GM12878 (cell line): ENCODE measurements around the gene NMRK2. TPM values are rescaled to one million over a fixed set of nuclear protein-coding genes. Genes with fewer than 3 reads are reported as not detected.

ENCODE experiments used
- CREM ChIP-seq: IDR thresholded peaks from 2 replicates; pipeline ENCODE4 v1.6.1; 2014; ENCODE audit warnings: antibody characterized with exemption, low read depth
- MLLT1 ChIP-seq: fragments of 450-650 bp; IDR thresholded peaks from 2 replicates; pipeline ENCODE4 v1.6.1; 2016; ENCODE audit warnings: mild to moderate bottlenecking
- MXI1 ChIP-seq: fragments of 150-350 bp; IDR thresholded peaks from 2 replicates; pipeline ENCODE4 v1.6.1; 2011; ENCODE audit warnings: low read depth, mild to moderate bottlenecking, inconsistent platforms, low read length, improper control_type of control experiment
- REST ChIP-seq: IDR thresholded peaks from 2 replicates; pipeline ENCODE4 v1.6.1; 2012; ENCODE audit warnings: mild to moderate bottlenecking, low read depth, low read length
- RUNX3 ChIP-seq: IDR thresholded peaks from 2 replicates; pipeline ENCODE4 v1.6.1; 2012; ENCODE audit warnings: low read length, inconsistent platforms
- SPI1 ChIP-seq: IDR thresholded peaks from 2 replicates; pipeline ENCODE4 v1.6.1; 2011; ENCODE audit warnings: low read depth, mild to moderate bottlenecking, low read length, moderate library complexity, borderline replicate concordance; ENCODE audit not compliant: insufficient read depth
- SRF ChIP-seq, 2 experiments: IDR thresholded peaks; 2 replicates each; pipeline ENCODE4 v1.6.1; 2011; ENCODE audit warnings: low read depth in 2 of 2, low read length in 2 of 2, mild to moderate bottlenecking in 1 of 2, moderate library complexity in 1 of 2
- ZNF217 ChIP-seq: fragments of 450-650 bp; IDR thresholded peaks from 2 replicates; pipeline ENCODE4 v1.6.1; 2017; ENCODE audit warnings: antibody characterized with exemption, mild to moderate bottlenecking
- ZNF384 ChIP-seq: IDR thresholded peaks from 2 replicates; pipeline ENCODE4 v1.6.1; 2012; ENCODE audit warnings: low read depth, mild to moderate bottlenecking, low read length, improper control_type of control experiment, borderline replicate concordance
- polyA plus RNA-seq, 11 experiments: library from polyadenylated mRNA; depleted of rRNA in 4 of 11; unstranded in 6 of 11; stranded (reverse) in 5 of 11; fragments of >200 nt; fragmentation: Nextera tagmentation in 4 of 11; fragmentation: Illumina TruSeq in 1 of 11; extraction: Ambion mirVana in 4 of 11; extraction: Trizol in 1 of 11; gene quantifications; 1 replicate in 1 of 11; 2 replicates in 10 of 11; pipeline versions ENCODE4 v1.2.1 to v1.2.3, GENCODE V29; 2011 to 2016; ENCODE audit warnings: inconsistent platforms in 2 of 11, missing spikeins in 2 of 11, low read depth in 1 of 11
- total RNA-seq, 4 experiments: library from RNA; depleted of rRNA in 3 of 4; stranded (reverse); fragments of >200 nt in 3 of 4; fragmentation: Illumina TruSeq in 1 of 4; extraction: Trizol in 1 of 4; gene quantifications; 2 replicates each; pipeline versions ENCODE4 v1.2.1 to v1.2.3, GENCODE V29; 2013 to 2021
- TF ChIP-seq, protein P1 (sequence below): fragments of 450-650 bp; IDR thresholded peaks from 2 replicates; pipeline ENCODE4 v1.6.1; 2017; ENCODE audit warnings: borderline replicate concordance

The NMRK2 gene
- total and polyA plus RNA-seq, 10 of the 15 experiments (the other 5 are each of a cell fraction or from before 2014, with no cell fraction given): 0.14 to 0.15 TPM; not detected in 8

- TF ChIP-seq MXI1 (peak; percentile 40; the same call in 1 of the 2 replicates), SRF (IDR thresholded peaks at IDR 0.05; ENCODE audit: low read depth in 2 of 2, low read length in 2 of 2) (no peak), CREM (peak; percentile 13; the same call in 1 of the 2 replicates), ZNF384 (0 out of 2 replicates have a peak, but pooled peaks have one; percentile 28), MLLT1 (no peak; the same call in 1 of the 2 replicates), SPI1 (0 out of 2 replicates have a peak, but pooled peaks have one; percentile 29), REST (no peak), RUNX3 (peak; percentile 32; the same call in 1 of the 2 replicates), ZNF217 (peak; percentile 78; the same call in 1 of the 2 replicates)
- TF ChIP-seq, protein P1, sequence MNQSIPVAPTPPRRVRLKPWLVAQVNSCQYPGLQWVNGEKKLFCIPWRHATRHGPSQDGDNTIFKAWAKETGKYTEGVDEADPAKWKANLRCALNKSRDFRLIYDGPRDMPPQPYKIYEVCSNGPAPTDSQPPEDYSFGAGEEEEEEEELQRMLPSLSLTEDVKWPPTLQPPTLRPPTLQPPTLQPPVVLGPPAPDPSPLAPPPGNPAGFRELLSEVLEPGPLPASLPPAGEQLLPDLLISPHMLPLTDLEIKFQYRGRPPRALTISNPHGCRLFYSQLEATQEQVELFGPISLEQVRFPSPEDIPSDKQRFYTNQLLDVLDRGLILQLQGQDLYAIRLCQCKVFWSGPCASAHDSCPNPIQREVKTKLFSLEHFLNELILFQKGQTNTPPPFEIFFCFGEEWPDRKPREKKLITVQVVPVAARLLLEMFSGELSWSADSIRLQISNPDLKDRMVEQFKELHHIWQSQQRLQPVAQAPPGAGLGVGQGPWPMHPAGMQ: no peak
Observed at GRCh38 chr19:3986260-3987041, 53.6 kb downstream of the NMRK2 start (continued).
